Naive thymus-derived CD4-positive, alpha-beta T cell (primary cell): ENCODE measurements around the gene GABPB1. TPM values are rescaled to one million over a fixed set of nuclear protein-coding genes. Genes with fewer than 3 reads are reported as not detected.

ENCODE experiments used
- ATAC-seq: fragments of 150-1000 bp; cut with Tn5 transposase; 2 replicates; pipeline ENCODE4 v1.10.0; 2021; ENCODE audit warnings: mild to moderate bottlenecking, moderate library complexity
- CTCF ChIA-PET: fragments of 350-600 bp; sonication (Branson Sonifier 250); formaldehyde crosslinking; loops from one replicate; lab custom pipeline; 2021; ENCODE audit warnings: antibody characterized with exemption; lab: Charles Lee
- POLR2A ChIA-PET: fragments of 350-600 bp; sonication (Branson Sonifier 250); formaldehyde crosslinking; loops from one replicate; lab custom pipeline; 2021; ENCODE audit warnings: antibody characterized with exemption, inconsistent platforms; lab: Charles Lee
- DNase-seq, 9 donors: peaks; one replicate each; pipeline versions ENCODE4 v3.0.0 to v3.0.0-alpha.2; 2020 to 2022; ENCODE audit warnings: mixed read lengths in 1 of 9
- H3K27ac ChIP-seq: one replicate; pipeline ENCODE4 v1.7.0; 2013; ENCODE audit warnings: mild to moderate bottlenecking, low read depth, low read length, moderate library complexity
- H3K27me3 ChIP-seq, 2 donors: one replicate each; pipeline ENCODE4 v1.7.0; 2013; ENCODE audit warnings: low read length in 2 of 2, mild to moderate bottlenecking in 2 of 2, moderate library complexity in 2 of 2; ENCODE audit not compliant: control insufficient read depth in 2 of 2, insufficient read depth in 2 of 2
- H3K36me3 ChIP-seq, 3 experiments: 1 replicate in 2 of 3; 2 replicates in 1 of 3; pipeline ENCODE4 v1.7.0; 2013; ENCODE audit warnings: low read length in 3 of 3, mild to moderate bottlenecking in 3 of 3, moderate library complexity in 1 of 3; ENCODE audit not compliant: insufficient read depth in 3 of 3, control insufficient read depth in 2 of 3
- H3K4me1 ChIP-seq, 2 donors: one replicate each; pipeline ENCODE4 v1.7.0; 2013; ENCODE audit warnings: low read length in 2 of 2, mild to moderate bottlenecking in 2 of 2, moderate library complexity in 1 of 2; ENCODE audit not compliant: control insufficient read depth in 2 of 2, insufficient read depth in 2 of 2
- H3K4me3 ChIP-seq: 2 replicates; pipeline ENCODE4 v1.7.0; 2013; ENCODE audit warnings: mild to moderate bottlenecking, low read length
- H3K9me3 ChIP-seq, 3 experiments: 1 replicate in 2 of 3; 2 replicates in 1 of 3; pipeline ENCODE4 v1.7.0; 2013; ENCODE audit warnings: low read length in 3 of 3; ENCODE audit not compliant: control insufficient read depth in 2 of 3
- H3K27ac Mint-ChIP-seq, 9 donors: one replicate each; pipeline ENCODE4 v1.8.0; 2020 to 2022; ENCODE audit warnings: mixed read lengths in 9 of 9, mild to moderate bottlenecking in 8 of 9, moderate library complexity in 5 of 9, inconsistent platforms in 2 of 9
- H3K27me3 Mint-ChIP-seq, 5 donors: one replicate each; pipeline ENCODE4 v1.8.0; 2021 to 2022; ENCODE audit warnings: mixed read lengths in 5 of 5, mild to moderate bottlenecking in 1 of 5
- H3K36me3 Mint-ChIP-seq, 5 donors: one replicate each; pipeline ENCODE4 v1.8.0; 2020 to 2022; ENCODE audit warnings: mixed read lengths in 5 of 5, mild to moderate bottlenecking in 3 of 5, inconsistent platforms in 1 of 5
- H3K4me1 Mint-ChIP-seq, 7 donors: one replicate each; pipeline ENCODE4 v1.8.0; 2020 to 2022; ENCODE audit warnings: mixed read lengths in 7 of 7, mild to moderate bottlenecking in 3 of 7, inconsistent platforms in 1 of 7
- H3K4me3 Mint-ChIP-seq, 10 donors: one replicate each; pipeline ENCODE4 v1.8.0; 2020 to 2022; ENCODE audit warnings: mild to moderate bottlenecking in 10 of 10, mixed read lengths in 10 of 10, moderate library complexity in 6 of 10, inconsistent platforms in 2 of 10
- H3K9me3 Mint-ChIP-seq, 11 donors: one replicate each; pipeline ENCODE4 v1.8.0; 2020 to 2022; ENCODE audit warnings: mixed read lengths in 11 of 11, mild to moderate bottlenecking in 4 of 11, inconsistent platforms in 1 of 11, moderate library complexity in 1 of 11
- intact Hi-C, 2 donors: fragments of 100-400 bp; cut with micrococcal nuclease; formaldehyde crosslinking; loops; one replicate each; pipeline ENCODE4 v1.15.1; 2023
- polyA plus RNA-seq, 2 donors: library from polyadenylated mRNA; unstranded; fragments of 300-500 nt; fragmentation: Illumina TruSeq; gene quantifications; one replicate each; pipeline ENCODE4 v1.2.3, GENCODE V29; 2021
- total RNA-seq, 6 experiments: library from RNA in 5 of 6; stranded (reverse) in 5 of 6; gene quantifications; 1 replicate in 5 of 6; 2 replicates in 1 of 6; pipeline ENCODE4 v1.2.3 and lab custom pipeline; 2021 to 2026

Gene GABPB1
- total and polyA plus RNA-seq, 7 experiments from 2014 or later: 14.7 to 42.7 (median 20.1) TPM

GRCh38 chr15:50225938-50226337 lies 129.1 kb downstream of the GABPB1 start:
- ChIA-PET CTCF (no interaction called here), POLR2A (no interaction called here)
- no peak for DNase-seq
- H3K27me3 ChIP-seq: no peaks in the 10 kb centered on the region
- no peaks in the 10 kb centered on the region for H3K27me3 Mint-ChIP-seq
- no peak overlapping the region for H3K4me3 Mint-ChIP-seq
- H3K36me3 Mint-ChIP-seq: peaks cover 0 to 44% (median 0%) of the 10 kb centered on the region in 5 donors
- no peak for ATAC-seq
- H3K27ac Mint-ChIP-seq: no peak overlapping the region
- H3K9me3 ChIP-seq: no peaks in the 10 kb centered on the region
- no peaks in the 10 kb centered on the region for H3K4me1 ChIP-seq
- intact Hi-C loops: no loop called here
- no peak overlapping the region for H3K4me3 ChIP-seq
- no peaks in the 10 kb centered on the region for H3K36me3 ChIP-seq
- no peaks in the 10 kb centered on the region for H3K4me1 Mint-ChIP-seq
- H3K9me3 Mint-ChIP-seq: no peaks in the 10 kb centered on the region
- H3K27ac ChIP-seq: no peak overlapping the region

Other genes with a start within 250 kb of the GABPB1 start
- 10 to 100 TPM in 2 of 5 experiments, 1 to 10 TPM in 2, under 1 TPM in 1; 0.92 to 24.3 (median 5.0) TPM for gene ATP8B4, start 236.0 kb downstream of the GABPB1 start, total RNA-seq
- not detected for gene ATP8B4, start 236.0 kb downstream of the GABPB1 start, polyA plus RNA-seq
- gene SLC27A2, start 173.0 kb downstream of the GABPB1 start, total RNA-seq: 10 to 100 TPM in 1 of 5 experiments, under 1 TPM in 4; 0.34 to 28.2 (median 0.54) TPM
- under 1 TPM; 0.17 to 0.38 TPM for gene SLC27A2, start 173.0 kb downstream of the GABPB1 start, polyA plus RNA-seq
- 10 to 100 TPM in 2 of 5 experiments, under 1 TPM in 1, not detected in 2; 0.19 to 81.2 (median 35.1) TPM for gene HDC, start 89.5 kb downstream of the GABPB1 start, total RNA-seq
- gene HDC, start 89.5 kb downstream of the GABPB1 start, polyA plus RNA-seq: not detected
- gene USP8, start 69.2 kb upstream of the GABPB1 start, total RNA-seq: 10 to 100 TPM; 52.8 to 61.8 (median 57.1) TPM
- gene USP8, start 69.2 kb upstream of the GABPB1 start, polyA plus RNA-seq: 10 to 100 TPM; 34.7 to 50.7 TPM
- gene USP50, start 191.5 kb upstream of the GABPB1 start, total RNA-seq: under 1 TPM in 2 of 5 experiments, not detected in 3; 0.63 to 0.77 TPM
- not detected for gene USP50, start 191.5 kb upstream of the GABPB1 start, polyA plus RNA-seq